IgD-negative memory B cell (primary cell): ENCODE data around the gene SSBP2. TPM values are rescaled to one million over a fixed set of nuclear protein-coding genes. Genes with fewer than 3 reads are reported as not detected.

ENCODE experiments used
- H3K27ac Mint-ChIP-seq, 3 donors: one replicate each; pipeline ENCODE4 v1.8.0; 2020 to 2022; ENCODE audit warnings: mild to moderate bottlenecking in 3 of 3, mixed read lengths in 3 of 3, moderate library complexity in 1 of 3
- H3K27me3 Mint-ChIP-seq: one replicate; pipeline ENCODE4 v1.8.0; 2021; ENCODE audit warnings: mixed read lengths
- H3K36me3 Mint-ChIP-seq: one replicate; pipeline ENCODE4 v1.8.0; 2020; ENCODE audit warnings: mild to moderate bottlenecking, mixed read lengths
- H3K4me1 Mint-ChIP-seq, 3 donors: one replicate each; pipeline ENCODE4 v1.8.0; 2020 to 2022; ENCODE audit warnings: mixed read lengths in 3 of 3, mild to moderate bottlenecking in 1 of 3
- H3K4me3 Mint-ChIP-seq, 4 donors: one replicate each; pipeline ENCODE4 v1.8.0; 2020 to 2022; ENCODE audit warnings: mild to moderate bottlenecking in 4 of 4, mixed read lengths in 4 of 4, moderate library complexity in 3 of 4
- H3K9me3 Mint-ChIP-seq, 3 donors: one replicate each; pipeline ENCODE4 v1.8.0; 2020 to 2021; ENCODE audit warnings: mixed read lengths in 3 of 3, mild to moderate bottlenecking in 1 of 3
- polyA plus RNA-seq: library from polyadenylated mRNA; unstranded; fragments of 300-500 nt; fragmentation: Illumina TruSeq; gene quantifications from one replicate; pipeline ENCODE4 v1.2.3, GENCODE V29; 2021

Gene SSBP2
- polyA plus RNA-seq, 1 donor from 2014 or later, result 35.8 TPM

- Mint-ChIP-seq H3K27me3 (peaks cover 3% of the 10 kb centered on the region), H3K27ac (no peak overlapping the region), H3K36me3 (no peaks in the 10 kb centered on the region), H3K4me1 (peaks cover 0 to 2% (median 0%) of the 10 kb centered on the region in 3 donors), H3K9me3 (peaks cover 0 to 4% (median 0%) of the 10 kb centered on the region in 3 donors), H3K4me3 (no peak overlapping the region)
Observed at GRCh38 chr5:81402192-81402930, 348.5 kb downstream of the SSBP2 start.

DNA sequence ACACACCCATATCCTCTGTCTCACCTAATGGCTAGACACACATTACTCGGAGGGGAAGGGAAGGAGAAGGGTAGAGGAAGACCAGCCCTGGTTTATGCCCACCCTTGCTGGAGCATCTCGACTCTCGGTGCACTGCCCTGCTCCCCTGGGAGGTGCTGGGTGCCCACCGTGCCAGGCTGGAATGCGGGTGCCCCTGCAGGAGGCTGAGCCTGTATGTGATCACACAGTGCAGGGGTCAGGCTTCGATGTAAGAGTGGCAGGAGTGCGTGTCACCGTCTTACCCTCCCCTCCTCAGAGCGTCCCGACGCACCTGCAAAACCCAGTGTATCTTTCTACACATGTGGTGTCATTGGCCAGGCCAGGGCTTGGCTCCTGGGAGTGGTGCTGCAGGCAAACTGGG, 349.6 kb downstream of the SSBP2 start:
- H3K36me3 Mint-ChIP-seq, result no peaks in the 10 kb centered on the region
- no peak overlapping the region for H3K27ac Mint-ChIP-seq
- H3K9me3 Mint-ChIP-seq, result peaks cover 0 to 4% (median 0%) of the 10 kb centered on the region in 3 donors
- H3K4me3 Mint-ChIP-seq, result no peak overlapping the region
- H3K27me3 Mint-ChIP-seq, result peaks cover 3% of the 10 kb centered on the region
- peaks cover 0 to 2% (median 0%) of the 10 kb centered on the region in 3 donors for H3K4me1 Mint-ChIP-seq

GRCh38 chr5:81400375-81400774, 350.5 kb downstream of the SSBP2 start:
- Mint-ChIP-seq H3K27ac (no peak overlapping the region), H3K9me3 (peaks cover 1 to 4% (median 3%) of the 10 kb centered on the region in 3 donors), H3K4me1 (peaks cover 0 to 2% (median 0%) of the 10 kb centered on the region in 3 donors), H3K4me3 (no peak overlapping the region), H3K36me3 (no peaks in the 10 kb centered on the region), H3K27me3 (peaks cover 4% of the 10 kb centered on the region)

GRCh38 chr5:81398741-81399140, 352.2 kb downstream of the SSBP2 start:
- H3K36me3 Mint-ChIP-seq, result no peaks in the 10 kb centered on the region
- H3K27me3 Mint-ChIP-seq, result peaks cover 14% of the 10 kb centered on the region
- H3K9me3 Mint-ChIP-seq, result peaks cover 3 to 8% (median 4%) of the 10 kb centered on the region in 3 donors
- no peak overlapping the region for H3K4me3 Mint-ChIP-seq
- no peak overlapping the region for H3K27ac Mint-ChIP-seq
- H3K4me1 Mint-ChIP-seq, result peaks cover 0 to 2% (median 0%) of the 10 kb centered on the region in 3 donors

DNA sequence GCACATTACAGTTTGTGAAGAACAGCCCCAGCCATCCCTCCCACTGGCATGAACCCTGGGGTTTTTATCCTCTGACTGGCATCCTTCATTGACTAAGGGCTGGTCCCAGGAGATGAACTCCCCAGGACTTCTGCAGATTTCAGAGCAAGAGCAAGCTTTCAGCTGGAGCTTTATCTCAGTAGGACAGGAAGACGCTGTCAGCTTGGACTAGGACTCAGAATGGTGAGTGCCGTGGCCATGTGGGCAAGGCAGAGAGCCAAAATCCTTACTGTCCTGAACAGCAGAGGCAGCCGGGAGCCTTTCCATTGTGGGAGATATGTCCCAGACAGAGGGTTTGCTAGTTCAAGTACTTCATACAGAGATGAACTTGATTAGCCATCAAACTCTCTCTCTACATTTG, 353.7 kb downstream of the SSBP2 start:
- Mint-ChIP-seq H3K4me3 (no peak overlapping the region), H3K27me3 (peaks cover 19% of the 10 kb centered on the region), H3K9me3 (peaks cover 3 to 4% (median 4%) of the 10 kb centered on the region in 3 donors), H3K36me3 (no peaks in the 10 kb centered on the region), H3K27ac (no peak overlapping the region), H3K4me1 (peaks cover 0 to 2% (median 0%) of the 10 kb centered on the region in 3 donors)

DNA sequence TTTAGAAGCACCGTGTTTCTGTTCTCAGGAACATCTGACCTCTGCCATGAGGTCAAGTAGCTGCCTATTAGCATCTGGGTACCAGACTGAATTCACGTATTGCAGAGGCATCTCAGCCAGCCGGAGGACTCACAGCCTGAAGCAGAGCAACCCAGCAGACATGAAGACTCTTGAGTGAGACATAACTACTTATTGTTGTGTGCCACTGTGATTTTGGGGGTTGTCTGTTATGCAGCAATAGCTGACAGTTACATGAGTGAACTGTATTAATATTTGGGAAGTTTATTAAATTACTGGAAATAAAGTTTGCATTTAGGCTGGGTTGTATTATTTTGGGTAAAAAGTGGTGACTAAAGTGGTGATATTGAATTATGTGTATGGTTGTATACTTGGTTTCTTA, 355.6 kb downstream of the SSBP2 start:
- no peak overlapping the region for H3K27ac Mint-ChIP-seq
- H3K4me3 Mint-ChIP-seq, result no peak overlapping the region
- peaks cover 0 to 5% (median under 1%) of the 10 kb centered on the region in 3 donors for H3K4me1 Mint-ChIP-seq
- H3K36me3 Mint-ChIP-seq, result no peaks in the 10 kb centered on the region
- H3K9me3 Mint-ChIP-seq, result peaks cover 3 to 4% (median 4%) of the 10 kb centered on the region in 3 donors
- peaks cover 26% of the 10 kb centered on the region for H3K27me3 Mint-ChIP-seq

- Mint-ChIP-seq H3K27ac (no peak within 1 kb of the TSS), H3K36me3 (no peaks in the 10 kb centered on the region), H3K4me1 (peaks cover 0 to 5% (median 0%) of the 10 kb centered on the region in 3 donors), H3K27me3 (peaks cover 26% of the 10 kb centered on the region), H3K4me3 (peak within 1 kb of the TSS in 2 of 4 donors; percentile 52 to 70), H3K9me3 (peaks cover 3 to 5% (median 4%) of the 10 kb centered on the region in 3 donors)
Observed at GRCh38 chr5:81393783-81394718, 356.8 kb downstream of the SSBP2 start, which contains the start of gene ACOT12. ACOT12 (minus strand) TSS chr5:81394134; CDS start chr5:81394114, 20 bp downstream.

GRCh38 chr5:81393430-81393782, 357.5 kb downstream of the SSBP2 start:
- Mint-ChIP-seq H3K4me3 (peak overlapping the region in 1 of 4 donors; percentile 70), H3K9me3 (peaks cover 3 to 9% (median 4%) of the 10 kb centered on the region in 3 donors), H3K4me1 (peaks cover 0 to 5% (median 0%) of the 10 kb centered on the region in 3 donors), H3K27ac (no peak overlapping the region), H3K36me3 (no peaks in the 10 kb centered on the region), H3K27me3 (peaks cover 25% of the 10 kb centered on the region)

DNA sequence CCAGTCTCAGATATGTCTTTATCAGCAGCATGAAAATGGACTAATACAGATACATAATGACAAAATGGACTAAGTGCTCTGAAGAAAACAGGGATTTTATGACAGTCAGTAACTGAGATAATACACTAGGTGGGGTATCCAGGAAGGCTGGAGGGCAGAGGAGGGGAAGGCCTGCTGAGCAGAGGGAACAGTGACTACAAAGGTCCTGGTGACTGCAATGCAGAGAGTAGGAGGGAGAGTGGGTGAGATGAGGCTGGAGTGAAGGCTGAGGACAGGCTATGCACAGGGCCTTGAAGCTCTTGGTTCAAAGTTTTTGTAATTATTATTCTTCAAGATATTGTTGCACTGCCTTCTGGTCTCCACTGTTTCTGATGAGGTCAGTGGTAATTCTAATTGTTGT, 361.9 kb downstream of the SSBP2 start:
- H3K9me3 Mint-ChIP-seq, result peaks cover 0 to 4% (median 0%) of the 10 kb centered on the region in 3 donors
- H3K27ac Mint-ChIP-seq, result no peak overlapping the region
- H3K4me3 Mint-ChIP-seq, result no peak overlapping the region
- no peaks in the 10 kb centered on the region for H3K36me3 Mint-ChIP-seq
- H3K4me1 Mint-ChIP-seq, result peaks cover 0 to 5% (median 0%) of the 10 kb centered on the region in 3 donors
- peaks cover 12% of the 10 kb centered on the region for H3K27me3 Mint-ChIP-seq

DNA sequence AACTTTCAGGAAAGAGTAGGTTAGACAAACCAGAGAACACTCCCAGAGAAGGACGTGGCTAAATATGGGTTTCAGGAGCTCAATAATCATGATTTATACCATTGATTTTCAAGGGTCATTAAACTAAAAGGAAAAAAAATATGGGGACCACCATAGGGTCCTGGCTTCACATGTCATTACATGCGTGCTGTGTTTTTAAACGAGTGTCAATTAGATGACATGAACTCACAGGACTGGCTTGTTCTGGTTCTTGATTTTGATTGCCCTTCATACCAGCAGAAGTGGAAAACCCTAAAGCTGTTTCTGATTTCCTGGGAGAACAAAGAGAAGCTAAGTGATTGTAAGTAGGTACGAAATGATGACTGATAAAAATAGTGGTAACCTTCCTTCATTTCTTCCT, 362.7 kb downstream of the SSBP2 start:
- Mint-ChIP-seq H3K9me3 (peaks cover 0 to 4% (median 0%) of the 10 kb centered on the region in 3 donors), H3K27me3 (peaks cover 7% of the 10 kb centered on the region), H3K4me3 (no peak overlapping the region), H3K27ac (no peak overlapping the region), H3K36me3 (no peaks in the 10 kb centered on the region), H3K4me1 (peaks cover 0 to 5% (median 0%) of the 10 kb centered on the region in 3 donors)

DNA sequence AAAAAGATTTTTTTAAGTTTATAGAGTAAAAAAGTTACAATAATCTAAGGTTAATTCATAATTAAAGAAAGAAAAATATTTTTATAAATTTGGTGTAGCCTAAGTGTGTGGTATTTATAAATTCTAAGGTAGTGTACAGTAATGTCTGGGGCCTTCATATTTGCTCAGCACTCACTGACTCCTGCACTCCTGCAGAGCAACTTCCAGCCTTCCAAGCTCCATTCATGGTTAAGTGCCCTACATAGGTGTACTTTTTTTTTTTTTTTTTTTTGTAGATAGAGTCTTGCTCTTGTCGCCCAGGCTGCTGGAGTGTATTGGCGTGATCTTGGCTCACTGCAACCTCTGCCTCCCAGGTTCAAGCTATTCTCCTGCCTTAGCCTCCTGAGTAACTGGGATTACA, 367.0 kb downstream of the SSBP2 start:
- Mint-ChIP-seq H3K9me3 (peaks cover 0 to 2% (median 0%) of the 10 kb centered on the region in 3 donors), H3K27me3 (no peaks in the 10 kb centered on the region), H3K27ac (no peak overlapping the region), H3K36me3 (no peaks in the 10 kb centered on the region), H3K4me1 (no peaks in the 10 kb centered on the region), H3K4me3 (no peak overlapping the region)

DNA sequence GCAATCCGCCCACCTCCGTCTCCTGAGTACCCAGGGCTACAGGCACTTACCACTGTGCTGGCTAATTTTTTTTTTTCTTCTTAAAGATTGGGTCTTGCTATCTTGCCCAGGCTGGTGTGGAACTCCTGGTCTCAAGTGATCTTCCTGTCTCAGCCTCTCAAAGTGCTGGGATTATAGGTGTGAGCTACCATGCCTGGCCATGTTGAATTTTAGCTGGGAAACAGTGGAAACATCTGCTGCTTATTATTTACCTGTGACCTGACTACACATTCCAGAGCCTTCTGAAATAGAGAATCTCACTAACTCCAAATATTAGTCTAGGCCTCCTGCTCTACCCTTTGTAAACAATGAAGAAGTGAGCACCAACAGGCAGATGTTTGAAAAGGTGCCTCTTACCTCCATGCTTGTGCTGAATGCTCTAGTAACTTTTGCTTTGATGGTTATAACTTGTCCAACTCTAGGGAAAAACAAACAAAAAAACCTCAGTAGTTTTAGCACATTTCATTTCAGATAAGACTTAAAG, 379.5 kb downstream of the SSBP2 start:
- Mint-ChIP-seq H3K36me3 (no peaks in the 10 kb centered on the region), H3K27me3 (peaks cover 8% of the 10 kb centered on the region)

GRCh38 chr5:81370912-81371311, 380.0 kb downstream of the SSBP2 start:
- Mint-ChIP-seq H3K9me3 (no peaks in the 10 kb centered on the region), H3K36me3 (no peaks in the 10 kb centered on the region), H3K4me1 (peaks cover 0 to 1% (median 0%) of the 10 kb centered on the region in 3 donors), H3K27me3 (peaks cover 8% of the 10 kb centered on the region), H3K27ac (no peak overlapping the region), H3K4me3 (no peak overlapping the region)

More for the DNA sequence above, 379.5 kb downstream of the SSBP2 start:
- no peaks in the 10 kb centered on the region for H3K9me3 Mint-ChIP-seq
- H3K27ac Mint-ChIP-seq, result no peak overlapping the region
- peaks cover 0 to 1% (median 0%) of the 10 kb centered on the region in 3 donors for H3K4me1 Mint-ChIP-seq
- H3K4me3 Mint-ChIP-seq, result no peak overlapping the region

DNA sequence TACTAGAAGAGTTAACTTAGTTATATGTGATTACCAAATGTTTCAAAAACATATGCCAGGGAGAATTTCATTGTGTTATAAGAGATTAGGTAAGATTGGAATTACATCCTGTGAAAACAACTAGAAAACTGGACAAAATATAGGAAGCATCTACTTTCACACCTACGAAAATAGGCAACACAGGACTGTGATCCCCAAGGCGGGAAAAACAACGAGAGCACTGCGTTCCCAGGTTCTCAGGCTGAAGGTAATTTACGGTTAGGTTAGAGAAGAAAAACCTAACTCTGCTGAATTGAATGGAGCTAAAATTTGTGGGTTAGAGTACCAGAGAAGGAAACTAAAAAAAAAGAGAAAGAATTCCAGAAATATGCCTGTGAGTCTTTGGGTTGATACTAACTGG, 385.4 kb downstream of the SSBP2 start:
- no peak overlapping the region for H3K27ac Mint-ChIP-seq
- H3K36me3 Mint-ChIP-seq, result no peaks in the 10 kb centered on the region
- no peaks in the 10 kb centered on the region for H3K9me3 Mint-ChIP-seq
- H3K4me1 Mint-ChIP-seq, result peaks cover 0 to 1% (median 0%) of the 10 kb centered on the region in 3 donors
- H3K4me3 Mint-ChIP-seq, result no peak overlapping the region
- H3K27me3 Mint-ChIP-seq, result peaks cover 6% of the 10 kb centered on the region
